Measurements from ENCODE around the gene TIMP1.

- no peak for TF ChIP-seq POLR2A (IDR thresholded peaks at IDR 0.05)
- TF ChIP-seq, protein P1, sequence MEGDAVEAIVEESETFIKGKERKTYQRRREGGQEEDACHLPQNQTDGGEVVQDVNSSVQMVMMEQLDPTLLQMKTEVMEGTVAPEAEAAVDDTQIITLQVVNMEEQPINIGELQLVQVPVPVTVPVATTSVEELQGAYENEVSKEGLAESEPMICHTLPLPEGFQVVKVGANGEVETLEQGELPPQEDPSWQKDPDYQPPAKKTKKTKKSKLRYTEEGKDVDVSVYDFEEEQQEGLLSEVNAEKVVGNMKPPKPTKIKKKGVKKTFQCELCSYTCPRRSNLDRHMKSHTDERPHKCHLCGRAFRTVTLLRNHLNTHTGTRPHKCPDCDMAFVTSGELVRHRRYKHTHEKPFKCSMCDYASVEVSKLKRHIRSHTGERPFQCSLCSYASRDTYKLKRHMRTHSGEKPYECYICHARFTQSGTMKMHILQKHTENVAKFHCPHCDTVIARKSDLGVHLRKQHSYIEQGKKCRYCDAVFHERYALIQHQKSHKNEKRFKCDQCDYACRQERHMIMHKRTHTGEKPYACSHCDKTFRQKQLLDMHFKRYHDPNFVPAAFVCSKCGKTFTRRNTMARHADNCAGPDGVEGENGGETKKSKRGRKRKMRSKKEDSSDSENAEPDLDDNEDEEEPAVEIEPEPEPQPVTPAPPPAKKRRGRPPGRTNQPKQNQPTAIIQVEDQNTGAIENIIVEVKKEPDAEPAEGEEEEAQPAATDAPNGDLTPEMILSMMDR (IDR thresholded peaks at IDR 0.05) = no peak
- TF ChIP-seq POLR2AphosphoS5 (IDR thresholded peaks at IDR 0.05) = no peak
Measured at GRCh38 chrX:47613082-47613481, 30.8 kb downstream of the TIMP1 start.
